HepG2 (cell line): Measurements from ENCODE around the gene GGT1. TPM values are rescaled to one million over a fixed set of nuclear protein-coding genes. Genes with fewer than 3 reads are reported as not detected.
"Not testable (repeated sequence)": the region's sequence is repeated elsewhere in the genome, so short reads cannot be mapped to it uniquely, and the experiment has no call there.

Experiments
- ATAC-seq: fragments of 200-7000 bp; cut with Tn5 transposase; 3 replicates; pipeline ENCODE4 v1.9.1; 2020; ENCODE audit warnings: mild to moderate bottlenecking, moderate library complexity
- BruUV-seq: library from RNA; stranded (reverse); fragments of 400-500 nt; replicated peaks from 2 replicates; lab custom pipeline; 2021; lab: Mats Ljungman, UMichigan
- CTCF ChIA-PET: fragments of 300-600 bp; formaldehyde crosslinking; extraction: SDS; loops from one replicate; lab custom pipeline; 2021; ENCODE audit warnings: low total read pairs, inconsistent platforms, low intra/inter-chr PET ratio; lab: Yijun Ruan, JAX
- POLR2A ChIA-PET: fragments of 350-600 bp; sonication (Branson Sonifier 250); formaldehyde crosslinking; loops from one replicate; lab custom pipeline; 2020; ENCODE audit warnings: antibody characterized with exemption, inconsistent platforms; lab: Yijun Ruan, JAX
- DNase-seq: peaks from one replicate; pipeline ENCODE4 v3.0.0-alpha.2; 2015; ENCODE audit warnings: low spot score
- FAIRE-seq: peaks from 3 replicates; lab custom pipeline; 2011; peaks lifted over from hg19 to GRCh38; lab: Jason Lieb, UNC
- H2AFZ ChIP-seq: one replicate; pipeline ENCODE4 v1.6.1; 2011; ENCODE audit warnings: low read length, inconsistent platforms
- H3K27ac ChIP-seq: fragments of 300-600 bp; 3 replicates; pipeline ENCODE4 v1.8.0; 2011; ENCODE audit warnings: mixed run types, mild to moderate bottlenecking, mixed read lengths, low read length, inconsistent platforms; ENCODE audit not compliant: insufficient read depth; ENCODE audit errors: extremely low read length
- H3K27me3 ChIP-seq, 2 experiments: fragments of 200-600 bp in 1 of 2; 2 replicates in 1 of 2; 3 replicates in 1 of 2; pipeline versions ENCODE4 v1.6.0 to v1.8.0; 2011; ENCODE audit warnings: low read length in 2 of 2, mild to moderate bottlenecking in 2 of 2, moderate library complexity in 2 of 2, inconsistent platforms in 1 of 2; ENCODE audit not compliant: insufficient read depth in 2 of 2, control insufficient read depth in 1 of 2
- H3K36me3 ChIP-seq, 2 experiments: fragments of 200-600 bp in 1 of 2; replicated peaks in 1 of 2; 2 replicates in 1 of 2; 3 replicates in 1 of 2; pipeline versions ENCODE4 v1.5.1 to v1.8.0; 2011; ENCODE audit warnings: low read length in 2 of 2, inconsistent platforms in 1 of 2; ENCODE audit not compliant: insufficient read depth in 2 of 2, control insufficient read depth in 1 of 2
- H3K4me1 ChIP-seq: 2 replicates; pipeline ENCODE4 v1.5.1; 2012; ENCODE audit warnings: low read length, inconsistent platforms; ENCODE audit not compliant: insufficient read depth
- H3K4me2 ChIP-seq: 2 replicates; pipeline ENCODE4 v1.6.0; 2011; ENCODE audit warnings: low read depth, low read length, inconsistent platforms
- H3K4me3 ChIP-seq, 3 experiments: fragments of 200-600 bp in 1 of 3; sonication (generic), shearing (Covaris generic) in 1 of 3; replicated peaks in 1 of 3; 2 replicates each; pipeline ENCODE4 v1.5.1; 2011 to 2016; ENCODE audit warnings: low read length in 3 of 3, inconsistent platforms in 2 of 3, low read depth in 2 of 3, mild to moderate bottlenecking in 2 of 3, control low read depth in 1 of 3, mixed read lengths in 1 of 3; ENCODE audit not compliant: insufficient read depth in 1 of 3
- H3K79me2 ChIP-seq: one replicate; pipeline ENCODE4 v1.6.1; 2011; ENCODE audit warnings: low read length, inconsistent platforms; ENCODE audit not compliant: insufficient read depth
- H3K9ac ChIP-seq: 2 replicates; pipeline ENCODE4 v1.6.0; 2011; ENCODE audit warnings: mild to moderate bottlenecking, low read depth, low read length, inconsistent platforms; ENCODE audit not compliant: insufficient read depth
- H3K9me3 ChIP-seq: 2 replicates; pipeline ENCODE4 v1.5.1; 2012; ENCODE audit warnings: mild to moderate bottlenecking, low read length
- H4K20me1 ChIP-seq: 2 replicates; pipeline ENCODE4 v1.6.0; 2011; ENCODE audit warnings: inconsistent platforms, mild to moderate bottlenecking, low read length, moderate library complexity; ENCODE audit not compliant: insufficient read depth
- CHD4 ChIP-seq: fragments of 200-600 bp; sonication (generic); IDR thresholded peaks from 2 replicates; pipeline ENCODE4 v1.7.0; 2017; ENCODE audit warnings: mild to moderate bottlenecking, low read length, borderline replicate concordance
- ETV6 ChIP-seq: sonication (generic); formaldehyde crosslinking; conservative IDR thresholded peaks from 2 replicates; pipeline ENCODE4 v1.4.0; 2020; ENCODE audit warnings: missing genetic modification reagents
- GABPB1 ChIP-seq: IDR thresholded peaks from 2 replicates; pipeline ENCODE4 v1.6.1; 2016; ENCODE audit warnings: mild to moderate bottlenecking, missing genetic modification reagents, moderate library complexity, missing compliant biosample characterization
- ISL2 ChIP-seq: sonication (generic); formaldehyde crosslinking; IDR thresholded peaks from 2 replicates; pipeline ENCODE4 v1.5.0; 2020; ENCODE audit warnings: missing genetic modification reagents
- SNAPC2 ChIP-seq: sonication (generic); formaldehyde crosslinking; IDR thresholded peaks from 2 replicates; pipeline ENCODE4 v1.8.1; 2022; ENCODE audit warnings: mild to moderate bottlenecking, missing genetic modification reagents
- TBX2 ChIP-seq: sonication (generic); formaldehyde crosslinking; IDR thresholded peaks from 2 replicates; pipeline ENCODE4 v1.5.0; 2020; ENCODE audit warnings: missing genetic modification reagents, mild to moderate bottlenecking, borderline replicate concordance
- TBX3 ChIP-seq: fragments of 450-650 bp; IDR thresholded peaks from 2 replicates; pipeline ENCODE4 v1.6.1; 2017; ENCODE audit warnings: antibody characterized with exemption, mild to moderate bottlenecking, inconsistent platforms, borderline replicate concordance
- ZNF263 ChIP-seq: sonication (generic); formaldehyde crosslinking; IDR thresholded peaks from 2 replicates; pipeline ENCODE4 v1.4.0; 2020; ENCODE audit warnings: missing genetic modification reagents
- ZNF460 ChIP-seq: sonication (generic); formaldehyde crosslinking; IDR thresholded peaks from 2 replicates; pipeline ENCODE4 v1.5.1; 2020; ENCODE audit warnings: missing genetic modification reagents, mild to moderate bottlenecking, borderline replicate concordance
- ZNF747 ChIP-seq: sonication (generic); formaldehyde crosslinking; IDR thresholded peaks from 2 replicates; pipeline ENCODE4 v1.8.1; 2023; ENCODE audit warnings: missing genetic modification reagents, mild to moderate bottlenecking, borderline replicate concordance
- WGBS: methylation state at CpG from one replicate; pipeline ENCODE4 v1.1.6; 2017; ENCODE audit warnings: low lambda C conversion rate; 5-methylcytosine and 5-hydroxymethylcytosine counted together
- in situ Hi-C: cut with HindIII; loops from 2 replicates; pipeline ENCODE4 v1.10.0; 2017; ENCODE audit warnings: low pct_unique_long_range_greater_than_20kb; ENCODE audit not compliant: extremely low pct_ligation_motif_present
- intact Hi-C: fragments of 100-400 bp; cut with micrococcal nuclease; formaldehyde crosslinking; loops from one replicate; pipeline ENCODE4 v1.10.0; 2022; ENCODE audit not compliant: unreplicated experiment
- polyA plus RNA-seq, 8 experiments: library from polyadenylated mRNA; depleted of rRNA in 3 of 8; stranded (reverse) in 7 of 8; unstranded in 1 of 8; fragments of >200 nt; fragmentation: Illumina TruSeq in 4 of 8; extraction: Trizol in 4 of 8; gene quantifications; 2 replicates each; pipeline versions ENCODE4 v1.2.1 to v1.2.3, GENCODE V29; 2011 to 2016; ENCODE audit warnings: low read depth in 4 of 8, missing spikeins in 1 of 8, mixed read lengths in 1 of 8; ENCODE audit not compliant: insufficient read depth in 1 of 8
- total RNA-seq, 5 experiments: library from RNA; depleted of rRNA; stranded (reverse); fragments of >200 nt; fragmentation: Illumina TruSeq; extraction: Trizol; gene quantifications; 2 replicates each; pipeline ENCODE4 v1.2.3, GENCODE V29; 2016; ENCODE audit warnings: low read depth in 1 of 5
- TF ChIP-seq, protein P1 (sequence below): sonication (generic); formaldehyde crosslinking; IDR thresholded peaks from 2 replicates; pipeline ENCODE4 v1.8.1; 2022; ENCODE audit warnings: mild to moderate bottlenecking, missing genetic modification reagents
- TF ChIP-seq, protein P2 (sequence below): sonication (generic); formaldehyde crosslinking; IDR thresholded peaks from 2 replicates; pipeline ENCODE4 v1.4.0; 2020; ENCODE audit warnings: missing genetic modification reagents
- TF ChIP-seq, protein P3 (sequence below): sonication (generic); formaldehyde crosslinking; conservative IDR thresholded peaks from 2 replicates; pipeline ENCODE4 v1.8.0; 2022; ENCODE audit warnings: mild to moderate bottlenecking, moderate library complexity, missing genetic modification reagents

GGT1 gene
- total and polyA plus RNA-seq, 2 of the 13 experiments (the other 11 are each of a cell fraction or from before 2014, with no cell fraction given) = 29.9 to 103 TPM

DNA sequence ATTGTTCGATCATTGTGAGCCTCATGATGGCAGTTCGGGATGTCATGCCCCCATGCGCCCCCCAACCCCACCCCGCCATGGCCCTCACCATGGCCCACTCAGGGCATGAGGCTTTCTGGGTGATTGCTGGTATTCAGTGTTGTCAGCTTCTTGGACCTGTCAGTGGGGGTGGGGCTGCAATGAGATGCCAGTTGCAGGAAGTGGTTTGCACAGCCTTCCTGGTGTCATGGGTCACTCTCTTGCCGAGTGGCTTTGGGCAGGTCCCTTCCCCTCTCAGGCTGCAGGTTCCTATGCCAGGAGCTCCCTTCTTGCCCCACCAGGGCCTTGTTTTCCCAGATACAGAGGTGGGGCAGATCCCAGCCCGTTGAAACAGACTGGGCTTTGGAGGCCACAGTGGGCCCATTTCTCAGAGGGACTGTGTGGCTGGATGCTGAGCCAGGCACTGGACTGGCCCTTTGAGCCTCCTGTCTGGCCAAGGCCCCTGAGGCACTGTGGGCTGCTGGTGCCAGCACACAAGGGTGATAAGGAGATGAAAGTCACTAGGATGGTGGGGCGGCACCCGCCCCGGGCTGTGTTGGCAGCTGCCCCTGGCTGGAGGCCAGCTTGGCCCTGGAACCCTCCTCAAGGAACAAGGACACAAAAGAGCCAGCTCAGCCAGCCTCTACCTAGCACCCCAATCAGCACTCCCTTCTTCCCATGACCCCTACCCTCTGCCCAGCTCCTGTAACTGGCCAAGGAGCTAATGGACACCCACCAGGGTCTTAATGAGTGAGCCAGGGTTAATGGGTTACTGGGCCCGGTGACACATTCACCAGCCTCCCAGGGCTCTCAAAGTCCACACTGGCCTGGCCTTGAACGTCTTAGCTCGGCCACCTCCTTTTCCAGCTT lies 1.5 kb upstream of the GGT1 start (continued):
- TF ChIP-seq ZNF460 = peak; percentile 25; the same call in 1 of the 2 replicates
- TF ChIP-seq ISL2 = peak; percentile 38; the same call in 1 of the 2 replicates
- TF ChIP-seq, protein P1, sequence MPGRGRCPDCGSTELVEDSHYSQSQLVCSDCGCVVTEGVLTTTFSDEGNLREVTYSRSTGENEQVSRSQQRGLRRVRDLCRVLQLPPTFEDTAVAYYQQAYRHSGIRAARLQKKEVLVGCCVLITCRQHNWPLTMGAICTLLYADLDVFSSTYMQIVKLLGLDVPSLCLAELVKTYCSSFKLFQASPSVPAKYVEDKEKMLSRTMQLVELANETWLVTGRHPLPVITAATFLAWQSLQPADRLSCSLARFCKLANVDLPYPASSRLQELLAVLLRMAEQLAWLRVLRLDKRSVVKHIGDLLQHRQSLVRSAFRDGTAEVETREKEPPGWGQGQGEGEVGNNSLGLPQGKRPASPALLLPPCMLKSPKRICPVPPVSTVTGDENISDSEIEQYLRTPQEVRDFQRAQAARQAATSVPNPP (CRISPR knock-in tag) = no peak
- TF ChIP-seq, protein P2, sequence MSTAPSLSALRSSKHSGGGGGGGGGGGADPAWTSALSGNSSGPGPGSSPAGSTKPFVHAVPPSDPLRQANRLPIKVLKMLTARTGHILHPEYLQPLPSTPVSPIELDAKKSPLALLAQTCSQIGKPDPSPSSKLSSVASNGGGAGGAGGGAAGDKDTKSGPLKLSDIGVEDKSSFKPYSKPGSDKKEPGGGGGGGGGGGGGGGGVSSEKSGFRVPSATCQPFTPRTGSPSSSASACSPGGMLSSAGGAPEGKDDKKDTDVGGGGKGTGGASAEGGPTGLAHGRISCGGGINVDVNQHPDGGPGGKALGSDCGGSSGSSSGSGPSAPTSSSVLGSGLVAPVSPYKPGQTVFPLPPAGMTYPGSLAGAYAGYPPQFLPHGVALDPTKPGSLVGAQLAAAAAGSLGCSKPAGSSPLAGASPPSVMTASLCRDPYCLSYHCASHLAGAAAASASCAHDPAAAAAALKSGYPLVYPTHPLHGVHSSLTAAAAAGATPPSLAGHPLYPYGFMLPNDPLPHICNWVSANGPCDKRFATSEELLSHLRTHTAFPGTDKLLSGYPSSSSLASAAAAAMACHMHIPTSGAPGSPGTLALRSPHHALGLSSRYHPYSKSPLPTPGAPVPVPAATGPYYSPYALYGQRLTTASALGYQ (CRISPR knock-in tag) = 0 out of 2 replicates have a peak, but pooled peaks have one; percentile 43

DNA sequence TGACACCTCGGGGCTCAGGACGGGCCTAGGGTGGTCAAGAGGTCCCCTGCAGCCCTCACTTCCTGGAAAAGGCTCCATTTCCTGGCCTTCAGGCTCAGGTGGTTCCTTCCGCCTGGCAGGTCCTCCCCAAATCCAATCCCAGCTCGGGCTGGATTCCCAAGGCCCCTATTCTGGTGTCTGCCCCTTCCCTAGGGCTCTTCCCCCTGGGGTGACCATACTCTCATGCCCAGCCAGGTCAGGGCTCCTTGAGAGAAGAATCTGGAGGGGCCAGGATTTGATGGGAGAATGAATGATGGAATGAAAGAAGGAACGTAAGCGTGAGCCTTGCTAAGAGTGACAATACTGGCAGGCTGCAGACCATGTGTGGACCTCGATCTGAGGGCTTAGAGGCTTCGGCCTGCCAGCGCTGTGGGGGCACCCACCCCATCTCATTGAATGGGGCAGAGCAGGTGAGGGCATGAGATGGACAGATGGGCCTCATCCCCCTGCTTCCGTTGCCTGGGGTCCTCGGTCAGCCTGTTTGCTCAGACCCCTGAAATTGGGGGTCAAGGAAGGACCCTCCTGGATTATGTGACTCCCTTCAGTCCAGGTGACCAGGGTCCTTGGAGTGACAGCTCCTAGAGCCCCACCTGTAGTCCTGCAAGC lies 766 bp upstream of the GGT1 start:
- intact Hi-C loops = loop anchor here (2.0 kb wide), 1 partner anchor 51 kb away; no protein-coding TSS in a partner anchor
- H3K79me2 ChIP-seq, FAIRE-seq, H3K9me3 ChIP-seq, BruUV-seq, in situ Hi-C loops, CTCF ChIA-PET, DNase-seq, H3K27me3 ChIP-seq, H4K20me1 ChIP-seq, H2AFZ ChIP-seq, H3K36me3 ChIP-seq: not testable (repeated sequence)
- Histone ChIP-seq H3K9ac (peak overlapping the region; percentile 63), H3K4me3 (peak overlapping the region in 2 of 3 experiments; percentile 68 to 80; a peak in 5 of 6 replicates), H3K4me2 (peak overlapping the region; percentile 78), H3K4me1 (peaks cover 40% of the 10 kb centered on the region), H3K27ac (peak overlapping the region; percentile 82)
- under 1% methylated on average over 11 of the region's 11 CpGs for WGBS
- POLR2A ChIA-PET = interaction anchor here (0.7 to 4.1 kb wide), 12 partner anchors 9 to 96 kb away, joined by 3 to 76 read pairs (median 6); partner anchors contain the start of genes GUCD1 and LRRC75B
- ATAC-seq = peak; percentile 60
- TF ChIP-seq TBX2 = 0 out of 2 replicates have a peak, but pooled peaks have one; percentile 69
- peak; percentile 50; the same call in 1 of the 2 replicates for TF ChIP-seq CHD4
- peak; percentile 4; the same call in 1 of the 2 replicates for TF ChIP-seq GABPB1 (CRISPR knock-in tag)
- TF ChIP-seq, protein P3, sequence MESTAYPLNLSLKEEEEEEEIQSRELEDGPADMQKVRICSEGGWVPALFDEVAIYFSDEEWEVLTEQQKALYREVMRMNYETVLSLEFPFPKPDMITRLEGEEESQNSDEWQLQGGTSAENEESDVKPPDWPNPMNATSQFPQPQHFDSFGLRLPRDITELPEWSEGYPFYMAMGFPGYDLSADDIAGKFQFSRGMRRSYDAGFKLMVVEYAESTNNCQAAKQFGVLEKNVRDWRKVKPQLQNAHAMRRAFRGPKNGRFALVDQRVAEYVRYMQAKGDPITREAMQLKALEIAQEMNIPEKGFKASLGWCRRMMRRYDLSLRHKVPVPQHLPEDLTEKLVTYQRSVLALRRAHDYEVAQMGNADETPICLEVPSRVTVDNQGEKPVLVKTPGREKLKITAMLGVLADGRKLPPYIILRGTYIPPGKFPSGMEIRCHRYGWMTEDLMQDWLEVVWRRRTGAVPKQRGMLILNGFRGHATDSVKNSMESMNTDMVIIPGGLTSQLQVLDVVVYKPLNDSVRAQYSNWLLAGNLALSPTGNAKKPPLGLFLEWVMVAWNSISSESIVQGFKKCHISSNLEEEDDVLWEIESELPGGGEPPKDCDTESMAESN = 0 out of 2 replicates have a peak, but pooled peaks have one; percentile 38
- 0 out of 2 replicates have a peak, but pooled peaks have one; percentile 40 for TF ChIP-seq SNAPC2 (CRISPR knock-in tag)
- TF ChIP-seq ZNF747 = 0 out of 2 replicates have a peak, but pooled peaks have one; percentile 5
- TF ChIP-seq ETV6 = peak; percentile 43; the same call in 1 of the 2 replicates
- TF ChIP-seq TBX3 = peak; percentile 90
- TF ChIP-seq ZNF263 (CRISPR knock-in tag) = peak; percentile 87
